Measurements from ENCODE around the gene SGIP1.

DNA sequence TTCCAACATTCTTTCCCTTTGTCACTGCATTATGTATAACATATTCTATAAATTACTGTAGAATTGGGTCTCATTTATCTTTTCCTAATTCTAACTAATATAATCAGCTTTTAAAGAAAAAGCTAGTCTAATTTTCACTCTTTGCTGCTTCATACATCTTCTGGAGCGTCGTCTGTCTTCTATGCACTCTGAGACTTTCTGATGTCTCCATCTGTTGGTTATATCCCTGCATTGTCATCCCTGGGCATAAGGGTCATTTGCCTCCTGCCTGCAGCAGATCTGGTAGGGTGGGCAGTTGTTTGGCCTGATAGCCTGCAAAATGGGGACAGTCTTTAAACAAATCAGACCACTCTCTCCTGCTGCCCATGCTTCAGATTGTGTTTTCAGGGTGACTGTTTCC is 177.5 kb downstream of the SGIP1 start:
- TF ChIP-seq, protein P1, sequence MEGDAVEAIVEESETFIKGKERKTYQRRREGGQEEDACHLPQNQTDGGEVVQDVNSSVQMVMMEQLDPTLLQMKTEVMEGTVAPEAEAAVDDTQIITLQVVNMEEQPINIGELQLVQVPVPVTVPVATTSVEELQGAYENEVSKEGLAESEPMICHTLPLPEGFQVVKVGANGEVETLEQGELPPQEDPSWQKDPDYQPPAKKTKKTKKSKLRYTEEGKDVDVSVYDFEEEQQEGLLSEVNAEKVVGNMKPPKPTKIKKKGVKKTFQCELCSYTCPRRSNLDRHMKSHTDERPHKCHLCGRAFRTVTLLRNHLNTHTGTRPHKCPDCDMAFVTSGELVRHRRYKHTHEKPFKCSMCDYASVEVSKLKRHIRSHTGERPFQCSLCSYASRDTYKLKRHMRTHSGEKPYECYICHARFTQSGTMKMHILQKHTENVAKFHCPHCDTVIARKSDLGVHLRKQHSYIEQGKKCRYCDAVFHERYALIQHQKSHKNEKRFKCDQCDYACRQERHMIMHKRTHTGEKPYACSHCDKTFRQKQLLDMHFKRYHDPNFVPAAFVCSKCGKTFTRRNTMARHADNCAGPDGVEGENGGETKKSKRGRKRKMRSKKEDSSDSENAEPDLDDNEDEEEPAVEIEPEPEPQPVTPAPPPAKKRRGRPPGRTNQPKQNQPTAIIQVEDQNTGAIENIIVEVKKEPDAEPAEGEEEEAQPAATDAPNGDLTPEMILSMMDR (conservative IDR thresholded peaks at IDR 0.05; ENCODE audit: low read depth in 2 of 2), result peak; percentile 40 to 56
- TF ChIP-seq ZNF114 (CRISPR knock-in tag; IDR thresholded peaks at IDR 0.05) (no peak), EZH2 (IDR thresholded peaks at IDR 0.05; ENCODE audit: low read depth, unreplicated experiment) (no peak), EZH2phosphoT487 (IDR thresholded peaks at IDR 0.05; ENCODE audit: unreplicated experiment) (no peak)
- TF ChIP-seq, protein P2, sequence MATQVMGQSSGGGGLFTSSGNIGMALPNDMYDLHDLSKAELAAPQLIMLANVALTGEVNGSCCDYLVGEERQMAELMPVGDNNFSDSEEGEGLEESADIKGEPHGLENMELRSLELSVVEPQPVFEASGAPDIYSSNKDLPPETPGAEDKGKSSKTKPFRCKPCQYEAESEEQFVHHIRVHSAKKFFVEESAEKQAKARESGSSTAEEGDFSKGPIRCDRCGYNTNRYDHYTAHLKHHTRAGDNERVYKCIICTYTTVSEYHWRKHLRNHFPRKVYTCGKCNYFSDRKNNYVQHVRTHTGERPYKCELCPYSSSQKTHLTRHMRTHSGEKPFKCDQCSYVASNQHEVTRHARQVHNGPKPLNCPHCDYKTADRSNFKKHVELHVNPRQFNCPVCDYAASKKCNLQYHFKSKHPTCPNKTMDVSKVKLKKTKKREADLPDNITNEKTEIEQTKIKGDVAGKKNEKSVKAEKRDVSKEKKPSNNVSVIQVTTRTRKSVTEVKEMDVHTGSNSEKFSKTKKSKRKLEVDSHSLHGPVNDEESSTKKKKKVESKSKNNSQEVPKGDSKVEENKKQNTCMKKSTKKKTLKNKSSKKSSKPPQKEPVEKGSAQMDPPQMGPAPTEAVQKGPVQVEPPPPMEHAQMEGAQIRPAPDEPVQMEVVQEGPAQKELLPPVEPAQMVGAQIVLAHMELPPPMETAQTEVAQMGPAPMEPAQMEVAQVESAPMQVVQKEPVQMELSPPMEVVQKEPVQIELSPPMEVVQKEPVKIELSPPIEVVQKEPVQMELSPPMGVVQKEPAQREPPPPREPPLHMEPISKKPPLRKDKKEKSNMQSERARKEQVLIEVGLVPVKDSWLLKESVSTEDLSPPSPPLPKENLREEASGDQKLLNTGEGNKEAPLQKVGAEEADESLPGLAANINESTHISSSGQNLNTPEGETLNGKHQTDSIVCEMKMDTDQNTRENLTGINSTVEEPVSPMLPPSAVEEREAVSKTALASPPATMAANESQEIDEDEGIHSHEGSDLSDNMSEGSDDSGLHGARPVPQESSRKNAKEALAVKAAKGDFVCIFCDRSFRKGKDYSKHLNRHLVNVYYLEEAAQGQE (IDR thresholded peaks at IDR 0.05; ENCODE audit: unreplicated experiment), result no peak

Data from GM23338 (cell line).